ENCODE measurements around the gene TLCD1.

The TLCD1 gene

DNA sequence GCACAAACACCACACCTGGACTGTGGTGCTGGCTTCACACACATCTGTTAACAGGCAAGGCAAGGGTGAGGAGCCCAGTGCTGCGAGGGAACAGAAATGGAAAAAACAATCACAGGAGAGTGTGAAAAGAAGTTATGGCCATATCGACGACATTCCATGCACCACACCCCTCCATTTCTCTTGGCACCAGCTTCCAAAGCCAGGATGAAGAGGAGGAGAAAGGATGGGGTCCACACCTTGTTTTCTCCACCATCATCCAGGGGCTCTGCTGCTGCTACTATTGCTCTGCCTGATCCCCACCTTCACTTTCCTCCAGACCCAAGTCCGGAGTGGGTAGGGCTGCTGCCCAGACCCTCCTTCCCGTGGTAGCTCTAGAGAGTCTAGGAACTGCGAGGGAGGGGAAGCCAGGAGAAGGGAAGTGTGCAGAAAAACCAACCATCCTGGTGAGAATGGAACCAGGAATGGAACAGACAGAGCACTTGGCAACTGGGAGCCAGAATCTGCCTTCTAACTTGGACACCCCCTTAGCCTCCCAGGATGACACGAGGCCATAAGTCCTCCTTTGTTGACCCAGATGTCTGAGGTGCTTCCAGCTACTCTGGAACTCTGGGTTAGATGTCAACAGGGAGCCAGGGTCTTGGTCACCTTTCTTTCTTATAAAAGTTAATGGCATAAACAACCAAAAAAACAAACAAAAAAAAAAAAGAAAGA is 13.2 kb downstream of the TLCD1 start:
- Histone ChIP-seq H3K4me1 (peaks cover 45 to 63% (median 51%) of the 10 kb centered on the region in 10 experiments), H3K27ac (peak overlapping the region in 9 of 11 experiments; percentile 28 to 96 (median 94); a peak in 13 of 22 replicates), H3K4me3 (peak overlapping the region in 7 of 10 experiments; percentile 63 to 81 (median 70); a peak in 10 of 20 replicates), H3K9ac (peak overlapping the region in 8 of 11 experiments; percentile 86 to 96 (median 92); a peak in 16 of 22 replicates), H3K27me3 (no peaks in the 10 kb centered on the region), H3K4me2 (peak overlapping the region; percentile 94 to 99 (median 98)), H3K36me3 (peaks cover 20 to 38% (median 33%) of the 10 kb centered on the region in 11 experiments), H3K9me3 (replicated peaks in 1 of 11) (no peaks in the 10 kb centered on the region), H4K20me1 (peaks cover 0 to 40% (median 18%) of the 10 kb centered on the region in 11 experiments; a peak in 13 of 22 replicates)
- no peak; a peak in 1 of 22 replicates for TF ChIP-seq Cebpa-rat (IDR thresholded peaks at IDR 0.05)

DNA sequence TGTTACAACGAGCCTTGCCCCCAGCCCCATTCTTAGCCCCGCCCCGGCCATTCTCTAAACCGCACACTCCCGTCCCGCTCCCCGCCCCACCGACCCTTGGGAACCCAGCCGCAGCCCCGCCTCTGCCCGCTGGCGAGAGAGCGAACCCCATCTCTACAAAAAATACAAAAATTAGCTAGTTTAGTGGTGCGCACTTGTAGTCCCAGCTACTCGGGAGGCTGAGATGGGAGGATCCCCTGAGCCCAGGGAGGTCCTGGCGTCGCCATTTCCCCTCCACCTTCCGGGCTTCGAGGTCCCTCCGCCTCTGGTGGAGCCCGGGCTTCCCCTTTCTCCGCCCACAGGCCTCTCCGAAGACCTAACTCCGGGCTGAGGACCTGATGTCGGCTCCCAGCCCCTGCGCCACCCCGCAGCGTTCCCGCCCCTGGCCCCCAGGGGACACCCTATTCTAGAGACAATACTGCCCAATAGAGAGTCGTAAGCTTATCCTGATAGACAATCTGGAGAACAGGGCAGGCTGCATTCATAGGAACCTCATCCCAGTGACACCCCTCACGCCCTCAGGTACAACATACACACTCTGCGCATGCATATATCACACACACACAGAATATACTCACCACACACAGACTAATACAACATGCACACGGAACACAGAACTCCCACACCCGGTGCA is 13.9 kb downstream of the TLCD1 start:
- H3K27ac ChIP-seq: peak overlapping the region; percentile 45 to 98 (median 94); a peak in 21 of 22 replicates

DNA sequence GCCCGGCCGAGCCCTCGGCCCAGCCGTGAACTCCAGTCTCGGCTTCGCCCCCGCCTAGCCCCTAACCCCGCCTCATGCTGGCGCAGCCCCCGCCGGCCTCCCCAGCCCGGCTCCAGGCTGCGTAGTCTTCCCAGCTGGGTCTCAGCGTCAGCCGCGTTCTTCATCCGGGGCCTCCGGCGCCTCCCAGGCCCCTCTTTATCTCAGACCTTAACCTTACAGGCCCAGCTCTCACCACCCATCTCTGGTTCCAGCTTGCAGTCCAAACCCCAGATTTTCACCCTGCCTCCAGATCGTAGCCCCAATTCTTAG is 14.4 kb downstream of the TLCD1 start, which contains the start of gene PROCA1:
Gene PROCA1, minus strand, starts transcription at position 166 of the 309 bp plus-strand sequence. CDS start 228 bp downstream, outside the sequence.
- peaks cover 42 to 63% (median 48%) of the 10 kb centered on the region in 10 experiments for H3K4me1 ChIP-seq
- peak within 1 kb of the TSS; percentile 86 to 96 (median 91) for H3K9ac ChIP-seq
- peak within 1 kb of the TSS; percentile 63 to 81 (median 70) for H3K4me3 ChIP-seq
- H3K36me3 ChIP-seq: peaks cover 20 to 38% (median 33%) of the 10 kb centered on the region in 11 experiments
- TF ChIP-seq Cebpa-rat (IDR thresholded peaks at IDR 0.05): no peak
- H4K20me1 ChIP-seq: peaks cover 0 to 36% (median 16%) of the 10 kb centered on the region in 11 experiments; a peak in 13 of 22 replicates
- no peaks in the 10 kb centered on the region for H3K27me3 ChIP-seq
- peak within 1 kb of the TSS; percentile 76 to 98 (median 94) for H3K27ac ChIP-seq
- H3K9me3 ChIP-seq (replicated peaks in 1 of 11): no peaks in the 10 kb centered on the region
- peak within 1 kb of the TSS; percentile 94 to 99 (median 98) for H3K4me2 ChIP-seq

More for the DNA sequence above, 13.9 kb downstream of the TLCD1 start:
- no peak for TF ChIP-seq Cebpa-rat (IDR thresholded peaks at IDR 0.05)
- H3K36me3 ChIP-seq: peaks cover 20 to 38% (median 33%) of the 10 kb centered on the region in 11 experiments
- H3K27me3 ChIP-seq: no peaks in the 10 kb centered on the region
- H3K9me3 ChIP-seq (replicated peaks in 1 of 11): no peaks in the 10 kb centered on the region
- H3K4me3 ChIP-seq: peak overlapping the region; percentile 63 to 81 (median 70)
- H4K20me1 ChIP-seq: peaks cover 0 to 40% (median 17%) of the 10 kb centered on the region in 11 experiments; a peak in 13 of 22 replicates
- H3K4me2 ChIP-seq: peak overlapping the region; percentile 94 to 99 (median 98)
- peaks cover 45 to 63% (median 51%) of the 10 kb centered on the region in 10 experiments for H3K4me1 ChIP-seq
- peak overlapping the region; percentile 86 to 96 (median 91) for H3K9ac ChIP-seq

DNA sequence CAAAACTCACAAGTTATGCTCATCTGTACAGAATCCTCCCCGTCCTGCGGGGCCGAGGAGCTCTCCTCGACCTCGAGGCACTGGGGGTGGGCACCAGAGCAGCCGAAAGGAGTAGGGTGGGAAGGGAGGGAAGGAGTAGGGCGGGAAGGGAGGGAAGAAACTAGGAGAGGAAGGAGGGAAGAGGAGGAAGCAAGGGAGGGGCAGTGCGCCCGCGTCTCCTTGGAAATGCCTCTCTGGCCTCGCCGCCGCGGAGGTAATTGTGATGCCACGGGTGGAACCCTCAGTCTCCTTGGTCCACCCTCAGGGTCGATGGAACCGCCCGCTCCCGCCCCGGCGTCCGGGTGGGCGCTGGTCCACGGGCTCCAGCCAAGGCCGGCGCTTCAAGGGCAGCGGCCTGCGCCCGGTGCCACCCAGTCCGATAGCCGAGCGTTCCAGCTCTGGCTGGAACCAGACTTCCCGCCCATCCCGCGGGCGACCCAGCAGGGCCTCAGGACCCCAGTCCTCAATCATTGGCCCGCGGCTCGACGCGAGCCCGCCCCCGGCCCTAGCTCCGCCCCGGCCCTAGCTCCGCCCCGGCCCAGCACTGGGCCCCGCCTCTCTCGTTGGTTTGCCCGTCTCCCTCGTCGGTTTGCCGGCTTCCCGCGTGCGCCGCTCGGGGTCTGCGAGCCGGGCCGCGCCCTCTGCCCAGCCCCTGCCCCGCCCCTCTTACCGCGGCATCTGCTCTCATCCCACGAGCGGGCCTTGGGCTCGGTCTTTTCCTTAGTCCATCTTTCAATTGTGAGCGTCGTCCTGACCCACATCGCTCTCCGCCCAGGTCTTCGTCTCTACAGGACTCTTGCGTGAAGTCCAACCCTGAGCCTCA is 14.9 kb downstream of the TLCD1 start:
- H3K27me3 ChIP-seq: no peaks in the 10 kb centered on the region

DNA sequence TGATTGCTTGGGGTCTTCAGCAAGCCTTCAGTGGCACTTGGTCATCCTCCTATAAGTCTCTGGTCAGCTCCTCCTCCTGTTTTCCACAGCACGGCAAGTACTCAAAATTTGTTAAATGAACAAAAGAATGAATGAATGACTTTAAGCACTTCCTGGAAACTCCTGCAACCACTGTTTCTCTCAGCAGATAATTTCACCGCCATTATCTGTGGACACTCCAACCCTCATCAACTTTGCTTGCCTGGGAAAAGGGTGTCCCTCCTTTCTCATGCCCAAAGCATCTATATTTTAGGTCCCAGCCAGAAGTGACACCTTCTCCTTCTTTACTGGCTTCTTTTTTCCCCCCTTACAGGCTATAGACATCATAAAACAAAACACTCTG is 18.7 kb downstream of the TLCD1 start:
- Histone ChIP-seq H3K4me2 (no peak overlapping the region), H3K4me1 (peaks cover 21 to 37% (median 27%) of the 10 kb centered on the region in 10 experiments)

More for the DNA sequence above, 14.9 kb downstream of the TLCD1 start:
- H3K36me3 ChIP-seq: peaks cover 20 to 39% (median 32%) of the 10 kb centered on the region in 11 experiments
- no peak for TF ChIP-seq Cebpa-rat (IDR thresholded peaks at IDR 0.05)
- H3K9ac ChIP-seq: peak overlapping the region; percentile 86 to 96 (median 91)
- peaks cover 0 to 30% (median 16%) of the 10 kb centered on the region in 11 experiments; a peak in 13 of 22 replicates for H4K20me1 ChIP-seq
- H3K9me3 ChIP-seq (replicated peaks in 1 of 11): no peaks in the 10 kb centered on the region
- H3K4me1 ChIP-seq: peaks cover 37 to 57% (median 42%) of the 10 kb centered on the region in 10 experiments
- peak overlapping the region; percentile 63 to 81 (median 70) for H3K4me3 ChIP-seq
- peak overlapping the region; percentile 94 to 99 (median 98) for H3K4me2 ChIP-seq
- H3K27ac ChIP-seq: peak overlapping the region; percentile 76 to 98 (median 94)

DNA sequence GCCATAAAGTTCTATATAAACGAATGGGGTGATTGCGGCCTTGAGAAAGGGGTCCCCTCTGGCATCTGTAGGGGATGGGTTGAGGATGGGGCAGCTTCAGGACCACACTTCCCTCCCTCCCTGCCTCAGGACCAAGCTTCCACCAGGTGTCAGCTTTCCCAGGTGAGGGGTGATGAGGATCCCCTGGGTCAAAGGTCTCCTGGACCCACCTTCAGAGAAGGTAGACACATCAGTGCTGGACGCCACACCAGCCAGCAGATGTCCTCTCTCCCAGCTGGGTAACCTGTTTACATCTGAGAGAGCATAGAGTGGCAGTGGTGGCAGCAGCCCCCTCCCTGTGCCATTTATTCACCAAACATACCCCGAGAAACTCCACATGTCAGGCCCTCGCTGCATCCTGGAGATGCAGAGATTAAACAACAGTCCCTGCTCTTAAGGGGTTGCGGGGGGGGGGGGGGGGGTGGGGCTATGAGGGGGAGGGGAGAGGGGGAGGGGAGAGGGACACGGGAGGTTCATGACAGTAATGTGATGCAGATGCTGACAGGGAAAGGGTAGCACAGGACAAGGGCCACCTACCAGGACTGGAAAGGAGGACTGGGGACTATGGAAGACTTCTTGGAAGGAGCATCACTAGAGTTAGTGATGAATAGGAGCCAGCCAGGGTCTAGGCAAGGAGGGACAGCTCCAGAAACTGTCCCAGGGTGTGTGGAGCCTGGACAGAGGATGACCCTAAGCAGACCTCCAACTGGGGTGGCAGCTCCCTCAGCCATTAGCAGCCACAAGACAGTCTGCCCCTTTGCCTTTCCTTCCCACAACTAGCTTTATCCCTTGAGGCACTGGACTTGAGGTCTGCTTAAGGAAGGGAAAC is 19.3 kb downstream of the TLCD1 start:
- H4K20me1 ChIP-seq: peaks cover 0 to 49% (median 16%) of the 10 kb centered on the region in 11 experiments; a peak in 14 of 22 replicates

More for the DNA sequence above, 18.7 kb downstream of the TLCD1 start:
- Histone ChIP-seq H4K20me1 (peaks cover 0 to 43% (median 13%) of the 10 kb centered on the region in 11 experiments; a peak in 14 of 22 replicates), H3K27me3 (no peaks in the 10 kb centered on the region), H3K27ac (no peak overlapping the region), H3K36me3 (peaks cover 24 to 41% (median 34%) of the 10 kb centered on the region in 11 experiments), H3K9ac (no peak overlapping the region), H3K4me3 (no peak overlapping the region), H3K9me3 (replicated peaks in 1 of 11) (no peaks in the 10 kb centered on the region)
- no peak for TF ChIP-seq Cebpa-rat (IDR thresholded peaks at IDR 0.05)

DNA sequence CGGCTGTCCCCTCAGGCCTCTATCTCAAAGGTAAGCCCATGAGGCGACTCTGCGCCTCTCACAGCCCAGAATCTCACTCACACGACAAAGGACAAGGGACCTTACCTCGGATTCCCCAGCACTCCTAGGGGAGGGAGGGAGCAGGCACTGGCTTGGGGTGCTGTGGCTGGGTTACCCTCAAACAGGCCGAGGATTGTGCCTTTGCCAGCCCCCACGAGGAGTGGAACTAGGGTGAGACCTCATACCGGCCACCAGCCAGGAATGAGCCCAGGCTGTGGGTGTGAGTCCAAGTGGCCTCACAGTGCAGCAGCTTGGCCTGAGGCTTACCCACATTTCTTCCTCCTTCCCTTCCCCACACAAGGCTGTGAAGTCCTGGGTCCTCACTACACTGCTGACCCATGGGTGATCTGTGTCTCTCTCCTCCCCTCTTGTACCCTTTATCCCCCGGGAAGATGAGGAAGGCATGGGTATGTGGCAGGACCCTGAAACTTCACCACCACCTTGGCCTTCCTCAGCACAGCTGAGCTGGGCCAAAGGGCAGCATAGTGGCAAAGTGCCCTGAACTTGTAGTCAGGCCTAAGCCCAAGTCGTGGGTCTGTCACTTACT is 20.2 kb downstream of the TLCD1 start:
- Histone ChIP-seq H3K27me3 (no peaks in the 10 kb centered on the region), H3K4me2 (0 out of 22 replicates have a peak overlapping the region, but pooled peaks of 1 of the 11 experiments have one; percentile 12), H3K9ac (peak overlapping the region in 4 of 11 experiments; percentile 29 to 52 (median 38); a peak in 5 of 22 replicates), H3K4me1 (peaks cover 12 to 28% (median 18%) of the 10 kb centered on the region in 10 experiments), H3K9me3 (replicated peaks in 1 of 11) (no peaks in the 10 kb centered on the region), H4K20me1 (peaks cover 0 to 58% (median 16%) of the 10 kb centered on the region in 11 experiments; a peak in 14 of 22 replicates), H3K36me3 (peaks cover 39 to 56% (median 49%) of the 10 kb centered on the region in 11 experiments), H3K4me3 (no peak overlapping the region), H3K27ac (peak overlapping the region in 2 of 11 experiments; percentile 20 to 42; a peak in 3 of 22 replicates)
- TF ChIP-seq Cebpa-rat (IDR thresholded peaks at IDR 0.05): no peak

More for the DNA sequence above, 19.3 kb downstream of the TLCD1 start:
- H3K4me3 ChIP-seq: no peak overlapping the region
- TF ChIP-seq Cebpa-rat (IDR thresholded peaks at IDR 0.05): no peak
- H3K9ac ChIP-seq: no peak overlapping the region
- peaks cover 31 to 48% (median 41%) of the 10 kb centered on the region in 11 experiments for H3K36me3 ChIP-seq
- H3K4me2 ChIP-seq: no peak overlapping the region
- no peaks in the 10 kb centered on the region for H3K9me3 ChIP-seq (replicated peaks in 1 of 11)
- no peak overlapping the region for H3K27ac ChIP-seq
- H3K27me3 ChIP-seq: no peaks in the 10 kb centered on the region
- peaks cover 15 to 31% (median 21%) of the 10 kb centered on the region in 10 experiments for H3K4me1 ChIP-seq

Data from BLaER1 treated with 17β-estradiol and CSF1 and Interleukin-3, amounts not matched to agents 10 nM and 100 nM (cell line).